Measurements from ENCODE around the gene TMEM94.

- TF ChIP-seq CTCF (IDR thresholded peaks at IDR 0.05) (no peak), EP300 (IDR thresholded peaks at IDR 0.05) (no peak), TP53 (CRISPR knock-in tag; IDR thresholded peaks at IDR 0.05) (no peak), JUN (IDR thresholded peaks at IDR 0.05) (no peak), MAZ (IDR thresholded peaks at IDR 0.05; ENCODE audit: borderline replicate concordance, low read depth, low read length) (no peak), SREBF2 (IDR thresholded peaks at IDR 0.05) (no peak), MAX (IDR thresholded peaks at IDR 0.05) (no peak), HMGXB4 (CRISPR knock-in tag; IDR thresholded peaks at IDR 0.05; ENCODE audit: borderline replicate concordance) (no peak), BHLHE40 (IDR thresholded peaks at IDR 0.05; ENCODE audit: low read depth, low read length) (no peak)
These were observed 40.4 kb upstream of the TMEM94 start for GRCh38 chr17:75416006-75416405.

Data from A549 (cell line).